ENCODE results near the gene TMEM198.

DNA sequence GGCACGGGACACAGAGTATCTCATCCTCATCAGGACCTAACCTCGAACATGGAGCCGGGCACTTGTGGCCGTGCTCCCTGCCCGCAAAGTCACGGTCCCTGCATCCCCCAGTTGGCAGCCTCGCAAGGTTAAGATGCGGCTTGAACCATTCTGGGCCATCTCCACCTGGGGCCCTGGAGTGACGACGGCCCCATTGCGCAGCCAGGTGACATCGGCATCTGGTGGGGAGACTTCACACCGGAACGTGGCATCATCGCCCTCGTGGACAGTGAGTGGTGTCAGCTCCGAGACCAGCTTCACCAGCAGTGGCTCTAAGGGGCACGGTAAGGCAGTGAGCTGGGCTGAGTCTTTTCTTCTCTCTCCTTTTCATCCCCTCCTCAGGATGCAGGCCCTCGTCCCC lies 12.6 kb downstream of the TMEM198 start:
- no peak for TF ChIP-seq POLR2A (IDR thresholded peaks at IDR 0.05; ENCODE audit: low read depth, low read length)
- TF ChIP-seq CEBPB (IDR thresholded peaks at IDR 0.05; ENCODE audit: low read depth, low read length) = no peak
- TF ChIP-seq, protein P1, sequence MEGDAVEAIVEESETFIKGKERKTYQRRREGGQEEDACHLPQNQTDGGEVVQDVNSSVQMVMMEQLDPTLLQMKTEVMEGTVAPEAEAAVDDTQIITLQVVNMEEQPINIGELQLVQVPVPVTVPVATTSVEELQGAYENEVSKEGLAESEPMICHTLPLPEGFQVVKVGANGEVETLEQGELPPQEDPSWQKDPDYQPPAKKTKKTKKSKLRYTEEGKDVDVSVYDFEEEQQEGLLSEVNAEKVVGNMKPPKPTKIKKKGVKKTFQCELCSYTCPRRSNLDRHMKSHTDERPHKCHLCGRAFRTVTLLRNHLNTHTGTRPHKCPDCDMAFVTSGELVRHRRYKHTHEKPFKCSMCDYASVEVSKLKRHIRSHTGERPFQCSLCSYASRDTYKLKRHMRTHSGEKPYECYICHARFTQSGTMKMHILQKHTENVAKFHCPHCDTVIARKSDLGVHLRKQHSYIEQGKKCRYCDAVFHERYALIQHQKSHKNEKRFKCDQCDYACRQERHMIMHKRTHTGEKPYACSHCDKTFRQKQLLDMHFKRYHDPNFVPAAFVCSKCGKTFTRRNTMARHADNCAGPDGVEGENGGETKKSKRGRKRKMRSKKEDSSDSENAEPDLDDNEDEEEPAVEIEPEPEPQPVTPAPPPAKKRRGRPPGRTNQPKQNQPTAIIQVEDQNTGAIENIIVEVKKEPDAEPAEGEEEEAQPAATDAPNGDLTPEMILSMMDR (conservative IDR thresholded peaks at IDR 0.05; ENCODE audit: low read depth, low read length) = no peak
- TF ChIP-seq, protein P2, sequence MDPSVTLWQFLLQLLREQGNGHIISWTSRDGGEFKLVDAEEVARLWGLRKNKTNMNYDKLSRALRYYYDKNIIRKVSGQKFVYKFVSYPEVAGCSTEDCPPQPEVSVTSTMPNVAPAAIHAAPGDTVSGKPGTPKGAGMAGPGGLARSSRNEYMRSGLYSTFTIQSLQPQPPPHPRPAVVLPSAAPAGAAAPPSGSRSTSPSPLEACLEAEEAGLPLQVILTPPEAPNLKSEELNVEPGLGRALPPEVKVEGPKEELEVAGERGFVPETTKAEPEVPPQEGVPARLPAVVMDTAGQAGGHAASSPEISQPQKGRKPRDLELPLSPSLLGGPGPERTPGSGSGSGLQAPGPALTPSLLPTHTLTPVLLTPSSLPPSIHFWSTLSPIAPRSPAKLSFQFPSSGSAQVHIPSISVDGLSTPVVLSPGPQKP (IDR thresholded peaks at IDR 0.05; ENCODE audit: borderline replicate concordance, low read depth, low read length) = no peak
- no peak for TF ChIP-seq RCOR1 (IDR thresholded peaks at IDR 0.05; ENCODE audit: insufficient replicate concordance, low read length)
- TF ChIP-seq MAZ (IDR thresholded peaks at IDR 0.05; ENCODE audit: borderline replicate concordance, low read depth, low read length) = no peak
- TF ChIP-seq MAFK (IDR thresholded peaks at IDR 0.05; ENCODE audit: low read depth, low read length) = no peak
- TF ChIP-seq RAD21 (IDR thresholded peaks at IDR 0.05; ENCODE audit: low read length) = no peak
- TF ChIP-seq RFX5 (IDR thresholded peaks at IDR 0.05; ENCODE audit: low read depth, low read length) = no peak
- TF ChIP-seq, protein P3, sequence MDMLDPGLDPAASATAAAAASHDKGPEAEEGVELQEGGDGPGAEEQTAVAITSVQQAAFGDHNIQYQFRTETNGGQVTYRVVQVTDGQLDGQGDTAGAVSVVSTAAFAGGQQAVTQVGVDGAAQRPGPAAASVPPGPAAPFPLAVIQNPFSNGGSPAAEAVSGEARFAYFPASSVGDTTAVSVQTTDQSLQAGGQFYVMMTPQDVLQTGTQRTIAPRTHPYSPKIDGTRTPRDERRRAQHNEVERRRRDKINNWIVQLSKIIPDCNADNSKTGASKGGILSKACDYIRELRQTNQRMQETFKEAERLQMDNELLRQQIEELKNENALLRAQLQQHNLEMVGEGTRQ (IDR thresholded peaks at IDR 0.05; ENCODE audit: low read depth, low read length) = no peak
- no peak for TF ChIP-seq MXI1 (IDR thresholded peaks at IDR 0.05; ENCODE audit: borderline replicate concordance, low read depth, low read length)
- no peak for TF ChIP-seq SMC3 (IDR thresholded peaks at IDR 0.05; ENCODE audit: low read depth, low read length)
- TF ChIP-seq FOS (IDR thresholded peaks at IDR 0.05; ENCODE audit: low read depth, low read length) = no peak

Data from IMR-90 (cell line).